ENCODE data around the gene CCNL1. TPM values are rescaled to one million over a fixed set of nuclear protein-coding genes. Genes with fewer than 3 reads are reported as not detected.

The CCNL1 gene
- total RNA-seq, 2 donors from 2014 or later: 97.4 to 128 TPM

GRCh38 chr3:157152438-157152837 lies 7.5 kb downstream of the CCNL1 start:
- peaks cover 84% of the 10 kb centered on the region for H3K36me3 Mint-ChIP-seq (ENCODE audit: low read depth)
- TF ChIP-seq CTCF (conservative IDR thresholded peaks at IDR 0.05): no peak

GRCh38 chr3:157151627-157152026 lies 8.3 kb downstream of the CCNL1 start:
- H3K9me3 Mint-ChIP-seq: no peaks in the 10 kb centered on the region
- H3K4me1 ChIP-seq (ENCODE audit: control insufficient read depth, insufficient read depth, low read length): no peaks in the 10 kb centered on the region
- WGBS, 2 experiments (ENCODE audit: insufficient coverage in 1 of 2, insufficient read length in 1 of 2): 86 to 98% methylated on average over 2 of the region's 2 CpGs
- H3K27me3 Mint-ChIP-seq (ENCODE audit: insufficient read depth): no peaks in the 10 kb centered on the region
- H3K9me3 ChIP-seq (ENCODE audit: control insufficient read depth, low read length): no peaks in the 10 kb centered on the region
- peak; percentile 53 for DNase-seq
- TF ChIP-seq CTCF (conservative IDR thresholded peaks at IDR 0.05): no peak
- peaks cover 100% of the 10 kb centered on the region for H3K36me3 ChIP-seq (ENCODE audit: control insufficient read depth, insufficient read depth, low read length)
- H3K4me1 Mint-ChIP-seq: peaks cover 20% of the 10 kb centered on the region
- no peak overlapping the region for H3K4me3 ChIP-seq (ENCODE audit: low read length)
- H3K27ac ChIP-seq (ENCODE audit: low read depth, low read length): no peak overlapping the region
- H3K36me3 Mint-ChIP-seq (ENCODE audit: low read depth): peaks cover 83% of the 10 kb centered on the region
- H3K27me3 ChIP-seq (ENCODE audit: control insufficient read depth, insufficient read depth, low read length, poor library complexity, severe bottlenecking): no peaks in the 10 kb centered on the region
- no peak overlapping the region for H3K9ac ChIP-seq (ENCODE audit: extremely low read depth, low read length, poor library complexity, severe bottlenecking)
- H3K4me3 Mint-ChIP-seq: no peak overlapping the region
- no peak overlapping the region for H3K27ac Mint-ChIP-seq

More at GRCh38 chr3:157152438-157152837, 7.5 kb downstream of the CCNL1 start:
- Histone ChIP-seq H3K9ac (ENCODE audit: extremely low read depth, low read length, poor library complexity, severe bottlenecking) (no peak overlapping the region), H3K4me3 (ENCODE audit: low read length) (no peak overlapping the region), H3K4me1 (ENCODE audit: control insufficient read depth, insufficient read depth, low read length) (no peaks in the 10 kb centered on the region), H3K27ac (ENCODE audit: low read depth, low read length) (no peak overlapping the region), H3K36me3 (ENCODE audit: control insufficient read depth, insufficient read depth, low read length) (peaks cover 100% of the 10 kb centered on the region), H3K9me3 (ENCODE audit: control insufficient read depth, low read length) (no peaks in the 10 kb centered on the region), H3K27me3 (ENCODE audit: control insufficient read depth, insufficient read depth, low read length, poor library complexity, severe bottlenecking) (no peaks in the 10 kb centered on the region)
- Mint-ChIP-seq H3K27me3 (ENCODE audit: insufficient read depth) (no peaks in the 10 kb centered on the region), H3K27ac (no peak overlapping the region), H3K4me3 (no peak overlapping the region), H3K9me3 (no peaks in the 10 kb centered on the region), H3K4me1 (peaks cover 26% of the 10 kb centered on the region)
- 93 to 100% methylated on average over 1 to 2 of the region's 2 CpGs for WGBS, 2 experiments (ENCODE audit: insufficient coverage in 1 of 2, insufficient read length in 1 of 2)
- DNase-seq: no peak

- DNase-seq: no peak
- Mint-ChIP-seq H3K4me3 (no peak overlapping the region), H3K4me1 (peaks cover 15% of the 10 kb centered on the region), H3K27ac (no peak overlapping the region), H3K27me3 (ENCODE audit: insufficient read depth) (no peaks in the 10 kb centered on the region), H3K36me3 (ENCODE audit: low read depth) (peaks cover 80% of the 10 kb centered on the region), H3K9me3 (no peaks in the 10 kb centered on the region)
- Histone ChIP-seq H3K4me3 (ENCODE audit: low read length) (no peak overlapping the region), H3K9ac (ENCODE audit: extremely low read depth, low read length, poor library complexity, severe bottlenecking) (no peak overlapping the region), H3K9me3 (ENCODE audit: control insufficient read depth, low read length) (no peaks in the 10 kb centered on the region), H3K27ac (ENCODE audit: low read depth, low read length) (no peak overlapping the region), H3K4me1 (ENCODE audit: control insufficient read depth, insufficient read depth, low read length) (no peaks in the 10 kb centered on the region), H3K36me3 (ENCODE audit: control insufficient read depth, insufficient read depth, low read length) (peaks cover 100% of the 10 kb centered on the region), H3K27me3 (ENCODE audit: control insufficient read depth, insufficient read depth, low read length, poor library complexity, severe bottlenecking) (no peaks in the 10 kb centered on the region)
- no peak for TF ChIP-seq CTCF (conservative IDR thresholded peaks at IDR 0.05)
- 100% methylated on average over 1 of the region's 1 CpG; no CpG with 5 or more reads in 1 of the 2 experiments for WGBS, 2 experiments (ENCODE audit: insufficient coverage in 1 of 2, insufficient read length in 1 of 2)
Measured at GRCh38 chr3:157151151-157151550, 8.8 kb downstream of the CCNL1 start.

Data from endodermal cell (in vitro differentiated cells).